GM19238 (cell line): Measurements from ENCODE around the gene ERGIC3.
"Not testable (repeated sequence)": the region's sequence is repeated elsewhere in the genome, so short reads cannot be mapped to it uniquely, and the experiment has no call there.

ENCODE experiments used
- DNase-seq: peaks from one replicate; pipeline ENCODE4 v3.0.0; 2011; ENCODE audit warnings: low spot score; ENCODE audit not compliant: insufficient read length

The ERGIC3 gene

GRCh38 chr20:35517767-35518166, 24.1 kb upstream of the ERGIC3 start:
- not testable (repeated sequence) for DNase-seq

- DNase-seq: no peak
Observed at GRCh38 chr20:35518955-35519354, 22.9 kb upstream of the ERGIC3 start.

- peak; percentile 38 for DNase-seq
Observed at GRCh38 chr20:35523298-35523888, 18.5 kb upstream of the ERGIC3 start.

GRCh38 chr20:35525639-35526038, 16.2 kb upstream of the ERGIC3 start:
- DNase-seq: no peak

- DNase-seq: no peak
Observed at GRCh38 chr20:35527122-35527769, 14.6 kb upstream of the ERGIC3 start.

GRCh38 chr20:35529552-35529951, 12.3 kb upstream of the ERGIC3 start, which contains the start of gene C20orf173:
C20orf173 (minus strand) TSS chr20:35529652; CDS start chr20:35529373, 279 bp downstream.
- DNase-seq: no peak

- DNase-seq: peak; percentile 23
Observed at GRCh38 chr20:35539756-35540212, 2.1 kb upstream of the ERGIC3 start.

GRCh38 chr20:35541118-35541782, 628 bp upstream of the ERGIC3 start:
- DNase-seq: no peak

GRCh38 chr20:35542990-35543389, 1.1 kb downstream of the ERGIC3 start:
- no peak for DNase-seq

- no peak for DNase-seq
Observed at GRCh38 chr20:35544436-35544835, 2.6 kb downstream of the ERGIC3 start.

GRCh38 chr20:35544941-35545340, 3.1 kb downstream of the ERGIC3 start:
- not testable (repeated sequence) for DNase-seq

- DNase-seq: no peak
Observed at GRCh38 chr20:35546127-35546526, 4.2 kb downstream of the ERGIC3 start.

GRCh38 chr20:35547329-35547728, 5.5 kb downstream of the ERGIC3 start:
- DNase-seq: no peak

GRCh38 chr20:35551503-35551902, 9.6 kb downstream of the ERGIC3 start:
- no peak for DNase-seq

GRCh38 chr20:35552914-35553313, 11.0 kb downstream of the ERGIC3 start:
- no peak for DNase-seq

- not testable (repeated sequence) for DNase-seq
Observed at GRCh38 chr20:35555461-35555860, 13.6 kb downstream of the ERGIC3 start.

GRCh38 chr20:35555951-35556645, 14.2 kb downstream of the ERGIC3 start:
- DNase-seq: no peak

- DNase-seq: no peak
Observed at GRCh38 chr20:35556871-35557270, 15.0 kb downstream of the ERGIC3 start.

- DNase-seq: no peak
Observed at GRCh38 chr20:35558451-35558850, 16.6 kb downstream of the ERGIC3 start.

- no peak for DNase-seq
Observed at GRCh38 chr20:35559042-35559693, 17.3 kb downstream of the ERGIC3 start.

GRCh38 chr20:35560105-35560511, 18.2 kb downstream of the ERGIC3 start:
- no peak for DNase-seq
